ENCODE data around the gene SLX4IP. TPM values are rescaled to one million over a fixed set of nuclear protein-coding genes. Genes with fewer than 3 reads are reported as not detected.
A peak's percentile ranks its signal among the peaks of the same experiment; 100 is the strongest.
"Not testable (repeated sequence)": the region's sequence is repeated elsewhere in the genome, so short reads cannot be mapped to it uniquely, and the experiment has no call there.

The SLX4IP gene
- total RNA-seq, 1 donor from 2014 or later, result 4.5 TPM

GRCh38 chr20:10611357-10611756 lies 176.3 kb downstream of the SLX4IP start:
- H3K27me3 ChIP-seq, result no peaks in the 10 kb centered on the region
- intact Hi-C loops (cut with DNase I), result no loop called here
- peaks cover 0 to 32% of the 10 kb centered on the region in 2 donors for H3K4me1 ChIP-seq
- H3K27ac ChIP-seq, result peak overlapping the region; percentile 86 to 87
- no peaks in the 10 kb centered on the region for H3K36me3 ChIP-seq
- no peak overlapping the region for H3K4me3 ChIP-seq
- DNase-seq (ENCODE audit: low spot score in 2 of 2), result no peak
- no peaks in the 10 kb centered on the region for H3K9me3 ChIP-seq
- peak in 2 of 3 experiments; percentile 24 to 35 for TF ChIP-seq CTCF (IDR thresholded peaks at IDR 0.05)

- H3K4me3 ChIP-seq; H3K9me3 ChIP-seq; H3K36me3 ChIP-seq; DNase-seq (ENCODE audit: low spot score in 2 of 2); H3K27me3 ChIP-seq; H3K27ac ChIP-seq; intact Hi-C loops (cut with DNase I): not testable (repeated sequence)
- peaks cover 0 to 22% of the 10 kb centered on the region in 2 donors for H3K4me1 ChIP-seq
Observed at GRCh38 chr20:10613426-10613825, 178.3 kb downstream of the SLX4IP start.

- Histone ChIP-seq H3K27me3 (no peaks in the 10 kb centered on the region), H3K36me3 (no peaks in the 10 kb centered on the region), H3K9me3 (no peaks in the 10 kb centered on the region), H3K4me3 (no peak overlapping the region), H3K4me1 (peaks cover 0 to 19% of the 10 kb centered on the region in 2 donors), H3K27ac (no peak overlapping the region)
- intact Hi-C loops (cut with DNase I), result no loop called here
- no peak for DNase-seq (ENCODE audit: low spot score in 2 of 2)
- no peak for TF ChIP-seq CTCF (IDR thresholded peaks at IDR 0.05)
Observed at GRCh38 chr20:10613911-10614310, 178.8 kb downstream of the SLX4IP start.

GRCh38 chr20:10616212-10616611 lies 181.1 kb downstream of the SLX4IP start:
- Histone ChIP-seq H3K4me3 (no peak overlapping the region), H3K36me3 (no peaks in the 10 kb centered on the region), H3K9me3 (no peaks in the 10 kb centered on the region), H3K4me1 (peaks cover 0 to 8% of the 10 kb centered on the region in 2 donors), H3K27ac (no peak overlapping the region), H3K27me3 (no peaks in the 10 kb centered on the region)
- DNase-seq (ENCODE audit: low spot score in 2 of 2), result no peak
- intact Hi-C loops (cut with DNase I), result no loop called here
- no peak for TF ChIP-seq CTCF (IDR thresholded peaks at IDR 0.05)

GRCh38 chr20:10617549-10618133 lies 182.5 kb downstream of the SLX4IP start:
- H3K4me1 ChIP-seq, result peaks cover 5 to 13% of the 10 kb centered on the region in 2 donors
- H3K36me3 ChIP-seq; intact Hi-C loops (cut with DNase I); H3K27ac ChIP-seq; DNase-seq (ENCODE audit: low spot score in 2 of 2); H3K27me3 ChIP-seq; H3K4me3 ChIP-seq; H3K9me3 ChIP-seq: not testable (repeated sequence)

- H3K4me3 ChIP-seq, result no peak overlapping the region
- DNase-seq (ENCODE audit: low spot score in 2 of 2), result no peak
- no peak for TF ChIP-seq CTCF (IDR thresholded peaks at IDR 0.05)
Observed at GRCh38 chr20:10618611-10619245, 183.6 kb downstream of the SLX4IP start.

More at GRCh38 chr20:10618611-10619245, 183.6 kb downstream of the SLX4IP start:
- Histone ChIP-seq H3K36me3 (no peaks in the 10 kb centered on the region), H3K4me1 (peaks cover 5 to 17% of the 10 kb centered on the region in 2 donors), H3K27ac (peak overlapping the region; percentile 51 to 57), H3K9me3 (no peaks in the 10 kb centered on the region), H3K27me3 (no peaks in the 10 kb centered on the region)
- intact Hi-C loops (cut with DNase I), result no loop called here
